HG03354 (cell line): ENCODE results near the gene XIRP1.
"Not testable (repeated sequence)": the region's sequence is repeated elsewhere in the genome, so short reads cannot be mapped to it uniquely, and the experiment has no call there.

Source experiments
- ATAC-seq: cut with Tn5 transposase; IDR thresholded peaks from one replicate; pipeline ENCODE4 v1.9.1; 2021; ENCODE audit warnings: mild to moderate bottlenecking; ENCODE audit not compliant: unreplicated experiment, poor library complexity, severe bottlenecking

XIRP1 gene

GRCh38 chr3:39192490-39193092 lies at the start of gene XIRP1:
Gene XIRP1 (minus strand): TSS chr3:39192595. CDS start chr3:39189445, 3,150 bp downstream.
- no peak for ATAC-seq

- no peak for ATAC-seq
Observed at GRCh38 chr3:39241561-39241960, 49.2 kb upstream of the XIRP1 start.

- no peak for ATAC-seq
Observed at GRCh38 chr3:39237027-39237426, 44.6 kb upstream of the XIRP1 start.

GRCh38 chr3:39234651-39235050 lies 42.3 kb upstream of the XIRP1 start:
- ATAC-seq = no peak

- no peak for ATAC-seq
Observed at GRCh38 chr3:39232859-39233258, 40.5 kb upstream of the XIRP1 start.

GRCh38 chr3:39230453-39230852 lies 38.1 kb upstream of the XIRP1 start:
- no peak for ATAC-seq

GRCh38 chr3:39228496-39228895 lies 36.1 kb upstream of the XIRP1 start:
- no peak for ATAC-seq

- not testable (repeated sequence) for ATAC-seq
Observed at GRCh38 chr3:39227596-39227995, 35.2 kb upstream of the XIRP1 start.

- peak; percentile 55 for ATAC-seq
Observed at GRCh38 chr3:39226106-39226741, 33.8 kb upstream of the XIRP1 start.

GRCh38 chr3:39224288-39224687 lies 31.9 kb upstream of the XIRP1 start:
- no peak for ATAC-seq

GRCh38 chr3:39222939-39223338 lies 30.5 kb upstream of the XIRP1 start:
- no peak for ATAC-seq

GRCh38 chr3:39222462-39222861 lies 30.1 kb upstream of the XIRP1 start:
- no peak for ATAC-seq

- ATAC-seq = no peak
Observed at GRCh38 chr3:39221141-39221530, 28.7 kb upstream of the XIRP1 start.

GRCh38 chr3:39220407-39221140 lies 28.2 kb upstream of the XIRP1 start:
- no peak for ATAC-seq

GRCh38 chr3:39219702-39220101 lies 27.3 kb upstream of the XIRP1 start:
- ATAC-seq = no peak

GRCh38 chr3:39216176-39216790 lies 23.9 kb upstream of the XIRP1 start:
- peak; percentile 99 for ATAC-seq

GRCh38 chr3:39213613-39214012 lies 21.2 kb upstream of the XIRP1 start:
- ATAC-seq = no peak

- no peak for ATAC-seq
Observed at GRCh38 chr3:39212665-39213064, 20.3 kb upstream of the XIRP1 start.

GRCh38 chr3:39211332-39212130 lies 19.1 kb upstream of the XIRP1 start:
- ATAC-seq = no peak

- no peak for ATAC-seq
Observed at GRCh38 chr3:39210078-39210477, 17.7 kb upstream of the XIRP1 start.
